Activated CD8-positive, alpha-beta memory T cell treated with anti-CD3 and anti-CD28 coated beads for 1 hour (primary cell): ENCODE results near the gene SSC4D.

ENCODE experiments used
- DNase-seq, 2 donors: peaks; one replicate each; pipeline ENCODE4 v3.0.0-alpha.2; 2020; ENCODE audit warnings: low read depth in 1 of 2; ENCODE audit errors: extremely low read depth in 1 of 2

SSC4D gene

DNA sequence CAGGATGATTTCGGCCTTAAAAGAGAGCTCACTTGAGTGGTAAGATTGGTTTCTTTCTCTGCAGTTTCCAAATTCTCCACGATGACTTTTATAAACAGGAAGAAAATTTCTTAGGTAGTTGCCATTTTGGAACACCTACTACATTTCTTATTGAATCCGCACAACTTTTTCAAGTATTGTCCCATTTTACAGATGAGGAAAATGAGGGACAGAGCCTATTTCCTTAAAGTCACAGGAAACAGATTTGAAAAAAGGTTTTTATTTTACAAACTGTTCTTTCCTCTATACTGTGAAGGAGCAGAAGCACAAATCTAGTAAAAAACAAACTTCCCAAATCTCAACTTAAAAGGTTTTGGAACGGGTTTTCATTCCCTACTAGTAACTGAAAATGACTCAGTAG is 53.4 kb downstream of the SSC4D start:
- no peak for DNase-seq

DNA sequence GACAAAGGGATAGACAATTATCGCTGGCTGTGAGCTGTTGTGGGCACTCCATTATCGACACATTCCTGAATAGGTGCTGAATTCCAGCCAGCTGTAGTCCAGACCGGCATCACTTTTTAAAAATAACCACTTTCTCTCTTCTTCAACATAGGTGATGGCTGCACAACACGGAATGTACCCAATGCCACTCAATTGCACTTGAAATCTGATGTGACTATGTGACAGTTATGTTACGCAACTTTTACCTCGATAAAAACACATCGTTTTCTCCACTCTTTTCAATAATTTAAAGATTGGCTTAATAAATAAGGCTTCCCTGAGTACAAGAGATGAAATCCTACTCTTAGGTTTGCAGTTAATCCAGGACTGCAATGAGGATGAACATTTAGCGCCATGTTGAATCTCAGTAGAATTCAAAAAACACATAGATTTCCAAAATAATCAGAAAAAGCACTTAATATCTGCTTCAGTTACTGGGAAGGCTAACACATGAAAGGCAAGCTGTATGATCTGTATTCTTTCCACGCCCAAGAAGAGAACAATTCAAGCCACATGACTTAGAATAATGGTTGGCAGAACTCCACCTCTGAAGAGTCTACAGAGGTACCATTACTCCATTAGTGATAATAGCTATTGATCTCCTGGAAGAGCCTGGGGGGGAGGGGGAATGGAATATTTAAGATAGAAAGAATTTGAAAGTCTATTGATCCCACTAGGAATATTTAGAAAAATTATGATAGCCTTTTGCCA is 54.3 kb downstream of the SSC4D start:
- DNase-seq = no peak

DNA sequence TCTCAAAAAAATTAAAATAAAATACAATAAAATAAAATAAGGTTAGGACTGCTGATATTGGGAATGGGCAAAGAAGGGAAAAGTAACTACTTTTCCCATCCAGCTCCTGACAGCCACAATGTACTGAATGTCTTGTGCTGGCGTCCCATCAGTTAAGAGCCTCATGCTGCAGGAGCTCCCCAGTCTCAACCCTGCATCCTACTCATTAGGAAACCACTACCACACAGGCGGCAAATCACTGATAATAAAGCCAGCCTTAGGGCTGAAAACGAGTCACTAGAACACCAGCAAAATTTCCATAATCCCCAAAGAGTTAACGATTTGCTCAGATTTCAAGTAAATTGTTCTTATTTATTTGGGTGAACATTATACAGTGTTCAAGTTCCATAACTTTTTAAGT is 55.0 kb downstream of the SSC4D start:
- DNase-seq = no peak

DNA sequence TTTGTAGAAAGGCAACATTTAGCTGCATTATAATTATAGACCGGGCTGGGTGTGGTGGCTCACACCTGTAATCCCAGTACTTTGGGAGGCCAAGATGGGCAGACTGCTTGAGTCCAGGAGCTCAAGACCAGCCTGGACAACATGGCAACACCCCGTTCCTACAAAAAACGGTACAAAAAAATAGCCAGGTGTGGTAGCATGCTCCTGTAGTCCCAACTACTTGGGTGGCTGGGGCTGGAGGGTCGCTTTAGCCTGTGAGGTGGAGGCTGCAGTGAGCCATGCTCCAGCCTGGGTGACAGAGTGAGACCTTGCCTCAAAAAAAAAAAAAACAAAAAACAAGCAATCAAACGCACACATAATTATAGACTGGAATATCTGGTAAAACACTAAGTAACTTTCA is 55.8 kb downstream of the SSC4D start:
- no peak for DNase-seq

DNA sequence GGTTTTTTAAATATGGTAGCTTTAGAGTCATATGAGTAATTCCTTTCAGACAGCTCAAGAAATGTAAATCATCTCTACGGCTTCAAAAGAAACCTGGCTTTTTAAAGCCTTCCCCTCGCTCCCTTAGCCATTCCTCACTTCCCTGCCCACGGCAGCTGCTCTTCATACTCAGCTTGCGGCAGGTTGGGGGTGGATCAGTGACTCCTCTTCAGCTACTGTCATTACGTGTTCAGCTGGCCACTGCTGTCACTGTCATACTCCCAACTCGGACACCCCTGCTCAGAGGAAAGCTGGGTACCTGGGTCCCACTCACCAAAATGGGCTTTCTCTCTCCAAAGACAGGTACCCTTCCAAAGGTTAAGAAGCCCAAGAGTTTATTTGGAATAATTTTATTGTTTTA is 57.3 kb downstream of the SSC4D start:
- DNase-seq = no peak

DNA sequence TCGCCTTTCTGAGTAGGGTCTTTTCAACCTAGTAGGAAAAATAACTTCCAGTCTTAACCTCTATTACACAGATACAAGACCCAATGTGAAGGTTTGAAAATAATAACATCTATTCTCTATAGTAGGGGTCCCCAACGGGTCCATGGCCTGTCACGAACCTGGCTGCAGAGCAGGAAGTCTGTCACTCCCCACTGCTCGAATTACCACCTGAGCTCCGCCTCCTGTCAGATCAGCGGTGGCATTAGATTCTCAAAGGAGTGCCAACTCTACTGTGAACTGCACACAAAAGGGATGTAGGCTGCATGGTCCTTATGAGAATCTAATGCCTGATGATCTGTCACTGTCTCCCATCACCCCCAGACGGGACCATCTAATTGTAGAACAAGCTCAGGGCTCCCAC is 58.1 kb downstream of the SSC4D start:
- DNase-seq = no peak

DNA sequence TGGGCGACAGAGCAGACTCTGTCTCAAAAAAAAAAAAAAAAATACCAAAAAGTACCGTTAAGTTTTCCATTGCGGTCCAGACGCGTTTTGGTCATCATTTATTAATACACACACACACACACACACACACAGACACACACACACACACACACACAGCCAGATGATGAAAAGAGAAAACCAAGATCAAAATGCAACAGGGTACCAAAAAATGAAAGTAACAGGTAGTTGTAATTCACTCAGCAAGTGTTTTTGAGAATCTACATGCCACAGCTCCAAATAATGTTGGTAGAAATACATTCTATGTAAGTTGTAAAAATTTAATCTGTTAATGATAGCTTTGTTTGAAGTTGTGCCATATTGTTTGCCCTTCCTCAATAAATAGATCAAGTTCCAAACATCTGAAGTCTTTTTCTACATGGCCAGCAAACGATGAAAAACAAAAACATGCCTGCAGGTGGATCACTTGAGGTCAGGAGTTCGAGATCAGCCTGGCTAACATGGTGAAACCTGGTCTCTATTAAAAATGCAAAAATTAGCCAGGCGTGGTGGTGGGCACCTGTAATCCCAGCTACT is 60.1 kb downstream of the SSC4D start:
- DNase-seq = no peak

DNA sequence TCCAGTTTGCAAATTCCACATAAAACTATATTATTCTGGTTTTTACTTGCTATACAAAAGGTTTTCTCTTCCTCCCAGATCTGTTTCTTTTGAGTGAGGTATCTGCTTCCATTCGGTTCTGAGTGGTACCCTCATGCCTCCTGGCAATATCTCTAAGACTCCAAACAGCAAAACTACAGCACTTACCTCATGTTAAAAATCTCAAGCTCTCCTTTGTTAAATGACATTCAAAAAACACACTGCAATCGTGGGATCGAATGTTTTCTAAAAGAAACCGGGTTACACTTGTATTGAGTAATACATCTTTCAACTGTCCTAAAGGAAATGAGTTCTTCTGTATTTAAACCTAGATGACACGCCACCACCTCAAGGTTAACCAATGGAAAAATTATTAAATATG is 61.8 kb downstream of the SSC4D start:
- DNase-seq = no peak

DNA sequence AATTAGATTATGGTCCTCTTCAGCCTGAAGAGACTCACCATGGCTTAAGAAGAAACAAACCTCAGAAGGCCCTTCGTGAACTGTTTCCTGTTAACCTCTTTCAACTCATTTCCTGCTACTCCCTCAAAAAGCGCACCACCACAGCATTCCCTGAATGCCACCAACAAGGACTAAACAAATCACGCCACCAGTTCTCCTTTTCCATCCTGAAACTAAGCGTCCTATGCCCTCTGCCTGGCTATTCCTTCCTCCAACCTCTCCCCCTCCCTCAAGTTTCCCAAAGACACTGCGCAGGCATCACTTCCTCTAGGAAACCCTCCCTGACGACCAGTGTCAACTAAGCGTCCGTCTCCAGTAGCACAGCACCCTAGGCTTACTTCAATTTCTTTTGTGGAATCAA is 62.7 kb downstream of the SSC4D start:
- no peak for DNase-seq

DNA sequence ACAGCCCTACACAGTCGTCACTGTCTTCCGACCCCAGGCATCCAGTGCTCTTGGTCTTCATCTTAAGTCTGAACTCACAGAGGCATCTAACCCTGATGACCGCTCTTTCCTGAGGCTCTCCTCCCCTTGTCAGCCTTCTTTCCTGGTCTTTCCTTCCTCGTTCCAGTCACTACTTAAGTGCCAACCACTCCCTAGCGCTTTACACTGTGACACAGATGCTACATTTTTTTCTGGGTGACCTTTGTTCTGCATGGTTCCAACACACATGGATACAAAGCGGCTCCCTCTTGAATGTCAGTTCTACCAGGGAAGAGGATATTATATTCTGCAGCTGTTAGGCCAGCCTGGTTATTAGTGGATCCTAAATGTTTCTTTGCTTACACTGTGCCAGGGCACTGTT is 63.4 kb downstream of the SSC4D start:
- DNase-seq = no peak

DNA sequence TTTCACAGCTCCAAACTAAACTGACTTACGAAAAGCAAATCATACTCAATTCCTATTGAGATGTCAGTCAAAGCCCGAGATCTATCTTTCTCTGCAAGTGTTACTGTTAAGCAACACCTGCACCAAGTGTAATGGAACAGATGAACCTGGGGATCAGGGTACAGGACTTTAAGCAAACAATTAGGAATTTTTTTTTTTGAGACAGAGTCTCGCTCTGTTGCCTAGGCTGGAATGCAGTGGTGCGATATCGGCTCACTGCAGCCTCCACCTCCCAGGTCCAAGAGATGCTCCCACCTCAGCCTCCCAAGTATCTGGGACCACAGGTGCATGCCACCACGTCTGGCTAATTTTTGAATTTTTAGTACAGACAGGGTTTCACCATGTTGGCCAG is 65.6 kb downstream of the SSC4D start:
- no peak for DNase-seq

DNA sequence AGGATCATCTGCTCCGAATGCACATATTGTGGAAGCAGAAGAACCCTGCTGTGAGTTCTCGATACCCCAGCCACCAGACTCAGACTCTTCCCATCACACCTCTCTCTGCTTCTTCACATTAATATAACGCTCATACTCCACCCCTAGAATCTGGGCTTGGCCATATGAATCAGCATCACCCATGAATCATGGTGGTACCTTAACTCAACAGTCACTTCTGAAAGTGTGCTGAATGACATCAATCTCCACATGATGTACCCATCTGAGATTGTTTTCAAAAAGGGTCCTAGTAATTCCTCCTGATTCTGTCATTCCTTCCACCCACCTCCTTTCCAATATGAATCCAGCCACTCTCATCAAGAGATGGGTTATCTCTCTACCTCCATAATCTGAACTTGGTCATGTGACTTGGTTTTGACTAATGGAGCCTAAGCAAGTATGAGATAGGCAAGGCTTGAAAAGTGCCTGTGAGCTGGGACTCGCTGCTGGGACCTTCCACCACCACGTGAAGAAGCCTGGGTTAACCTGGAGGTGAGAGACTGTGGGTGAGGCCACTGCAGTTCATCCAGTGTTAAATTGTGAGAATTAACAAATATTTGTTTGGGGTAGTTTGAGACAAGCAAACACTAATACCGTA is 66.1 kb downstream of the SSC4D start:
- DNase-seq = no peak

DNA sequence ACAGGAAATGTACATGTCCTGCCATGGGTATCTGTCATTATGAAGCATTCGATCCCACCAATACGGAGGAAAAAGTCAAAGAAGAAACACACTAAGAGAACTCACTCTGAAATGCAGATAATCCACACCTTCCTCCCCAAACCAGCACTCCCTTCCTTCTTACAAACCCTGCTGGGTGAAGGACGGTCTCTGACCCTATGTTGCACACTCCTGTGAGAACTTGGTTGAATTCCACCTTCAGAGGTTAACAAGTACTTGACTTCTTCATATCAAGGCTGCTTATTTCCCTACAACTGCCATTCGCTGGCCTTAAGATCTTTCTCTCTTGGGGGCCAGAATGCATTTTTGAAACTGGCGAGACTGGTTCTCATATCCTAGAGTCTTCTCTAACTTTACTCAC is 67.3 kb downstream of the SSC4D start:
- DNase-seq = no peak

DNA sequence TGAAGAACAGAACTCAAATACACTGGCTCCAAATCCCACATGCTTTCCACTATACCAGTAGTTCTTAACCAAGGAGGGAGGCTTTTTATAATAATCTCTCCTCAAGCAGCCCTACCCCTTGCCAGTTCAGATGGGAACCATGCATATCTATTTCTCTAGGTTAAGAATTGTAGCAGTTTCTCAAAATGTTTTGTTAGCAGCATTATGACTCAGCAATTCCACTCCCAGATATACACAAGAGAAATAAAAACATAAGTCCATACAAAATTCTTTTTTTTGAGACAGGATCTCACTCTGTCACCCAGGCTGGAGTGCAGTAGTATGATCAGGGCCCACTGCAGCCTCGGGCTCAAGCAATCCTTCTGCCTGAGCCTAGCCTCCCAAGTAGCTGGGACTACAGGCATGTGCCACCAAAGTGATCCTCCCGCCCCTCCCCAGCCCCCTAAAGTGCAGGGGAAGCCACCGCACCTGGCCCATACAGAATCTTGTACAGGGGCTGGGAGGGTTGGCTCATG is 68.8 kb downstream of the SSC4D start:
- no peak for DNase-seq
